BLaER1 (cell line): ENCODE results near the gene SF3A1.
A peak's percentile ranks its signal among the peaks of the same experiment; 100 is the strongest.

Experiments used
- H3K27ac ChIP-seq: shearing (Covaris generic); formaldehyde crosslinking; 2 replicates; pipeline ENCODE4 v1.8.1; 2022
- H3K27me3 ChIP-seq: shearing (Covaris generic); formaldehyde crosslinking; 2 replicates; pipeline ENCODE4 v1.8.1; 2022
- H3K36me3 ChIP-seq: shearing (Covaris generic); formaldehyde crosslinking; 2 replicates; pipeline ENCODE4 v1.8.1; 2022
- H3K4me1 ChIP-seq: shearing (Covaris generic); formaldehyde crosslinking; 2 replicates; pipeline ENCODE4 v1.8.1; 2022
- H3K4me2 ChIP-seq: shearing (Covaris generic); formaldehyde crosslinking; 2 replicates; pipeline ENCODE4 v1.8.1; 2022
- H3K4me3 ChIP-seq: shearing (Covaris generic); formaldehyde crosslinking; 2 replicates; pipeline ENCODE4 v1.8.1; 2022
- H3K9ac ChIP-seq: shearing (Covaris generic); formaldehyde crosslinking; 2 replicates; pipeline ENCODE4 v1.8.1; 2022
- H3K9me3 ChIP-seq: shearing (Covaris generic); formaldehyde crosslinking; 2 replicates; pipeline ENCODE4 v1.8.1; 2022
- H4K20me1 ChIP-seq: shearing (Covaris generic); formaldehyde crosslinking; 2 replicates; pipeline ENCODE4 v1.8.1; 2022
- Cebpa-rat ChIP-seq: shearing (Covaris generic); IDR thresholded peaks from 2 replicates; pipeline ENCODE4 v1.8.1; 2022

Gene SF3A1

GRCh38 chr22:30308518-30309230 lies 48.0 kb downstream of the SF3A1 start:
- TF ChIP-seq Cebpa-rat = no peak
- no peaks in the 10 kb centered on the region for H3K27me3 ChIP-seq
- peak overlapping the region; percentile 95 for H3K4me2 ChIP-seq
- peaks cover 94% of the 10 kb centered on the region for H3K4me1 ChIP-seq
- peak overlapping the region; percentile 93 for H3K27ac ChIP-seq
- H4K20me1 ChIP-seq = no peaks in the 10 kb centered on the region
- H3K9ac ChIP-seq = no peak overlapping the region; the same call in 1 of the 2 replicates
- H3K36me3 ChIP-seq = no peaks in the 10 kb centered on the region
- no peaks in the 10 kb centered on the region for H3K9me3 ChIP-seq
- H3K4me3 ChIP-seq = no peak overlapping the region

- H3K4me1 ChIP-seq = peaks cover 98% of the 10 kb centered on the region
- peak overlapping the region; percentile 93 for H3K27ac ChIP-seq
- H3K9ac ChIP-seq = peak overlapping the region; percentile 19; the same call in 1 of the 2 replicates
- H3K4me2 ChIP-seq = peak overlapping the region; percentile 95
- H3K4me3 ChIP-seq = no peak overlapping the region
- H3K36me3 ChIP-seq = no peaks in the 10 kb centered on the region
- no peaks in the 10 kb centered on the region for H4K20me1 ChIP-seq
- no peaks in the 10 kb centered on the region for H3K27me3 ChIP-seq
- TF ChIP-seq Cebpa-rat = no peak
- H3K9me3 ChIP-seq = no peaks in the 10 kb centered on the region
Observed at GRCh38 chr22:30308093-30308492, 48.6 kb downstream of the SF3A1 start.

GRCh38 chr22:30307041-30307574 lies 49.6 kb downstream of the SF3A1 start:
- Histone ChIP-seq H3K9me3 (no peaks in the 10 kb centered on the region), H3K9ac (peak overlapping the region; percentile 82), H3K4me2 (peak overlapping the region; percentile 95), H3K27ac (peak overlapping the region; percentile 93), H3K4me3 (peak overlapping the region; percentile 61), H3K4me1 (peaks cover 98% of the 10 kb centered on the region), H3K36me3 (no peaks in the 10 kb centered on the region), H3K27me3 (no peaks in the 10 kb centered on the region), H4K20me1 (no peaks in the 10 kb centered on the region)
- no peak for TF ChIP-seq Cebpa-rat

- Histone ChIP-seq H3K4me3 (peak overlapping the region; percentile 61), H3K4me2 (peak overlapping the region; percentile 95), H3K27me3 (no peaks in the 10 kb centered on the region), H4K20me1 (no peaks in the 10 kb centered on the region), H3K27ac (peak overlapping the region; percentile 93), H3K36me3 (no peaks in the 10 kb centered on the region), H3K4me1 (peaks cover 98% of the 10 kb centered on the region), H3K9me3 (no peaks in the 10 kb centered on the region), H3K9ac (peak overlapping the region; percentile 82)
- no peak for TF ChIP-seq Cebpa-rat
Observed at GRCh38 chr22:30306627-30307011, 50.1 kb downstream of the SF3A1 start.

- peaks cover 98% of the 10 kb centered on the region for H3K4me1 ChIP-seq
- no peak for TF ChIP-seq Cebpa-rat
- peak overlapping the region; percentile 61 for H3K4me3 ChIP-seq
- peak overlapping the region; percentile 95 for H3K4me2 ChIP-seq
- no peaks in the 10 kb centered on the region for H3K27me3 ChIP-seq
- H3K27ac ChIP-seq = peak overlapping the region; percentile 93
- no peaks in the 10 kb centered on the region for H3K9me3 ChIP-seq
- H4K20me1 ChIP-seq = no peaks in the 10 kb centered on the region
- H3K36me3 ChIP-seq = 0 out of 2 replicates have a peak, but pooled peaks cover under 1% of the 10 kb centered on the region
- peak overlapping the region; percentile 82 for H3K9ac ChIP-seq
Observed at GRCh38 chr22:30305906-30306626, 50.6 kb downstream of the SF3A1 start.

GRCh38 chr22:30305519-30305905 lies 51.2 kb downstream of the SF3A1 start:
- Histone ChIP-seq H4K20me1 (no peaks in the 10 kb centered on the region), H3K36me3 (peaks cover 6% of the 10 kb centered on the region; the same call in 1 of the 2 replicates), H3K27ac (peak overlapping the region; percentile 93), H3K9me3 (no peaks in the 10 kb centered on the region), H3K4me2 (peak overlapping the region; percentile 95), H3K4me3 (peak overlapping the region; percentile 61), H3K27me3 (no peaks in the 10 kb centered on the region), H3K9ac (peak overlapping the region; percentile 82), H3K4me1 (peaks cover 98% of the 10 kb centered on the region)
- TF ChIP-seq Cebpa-rat = no peak

GRCh38 chr22:30304495-30305244 lies 52.0 kb downstream of the SF3A1 start:
- Histone ChIP-seq H4K20me1 (no peaks in the 10 kb centered on the region), H3K9me3 (no peaks in the 10 kb centered on the region), H3K4me2 (peak overlapping the region; percentile 95), H3K4me1 (peaks cover 97% of the 10 kb centered on the region), H3K27me3 (no peaks in the 10 kb centered on the region), H3K9ac (peak overlapping the region; percentile 82), H3K27ac (peak overlapping the region; percentile 93), H3K36me3 (peaks cover 14% of the 10 kb centered on the region), H3K4me3 (peak overlapping the region; percentile 61)
- no peak for TF ChIP-seq Cebpa-rat

- no peak for TF ChIP-seq Cebpa-rat
- Histone ChIP-seq H3K27me3 (no peaks in the 10 kb centered on the region), H3K27ac (peak overlapping the region; percentile 93), H3K4me1 (peaks cover 97% of the 10 kb centered on the region), H3K9ac (peak overlapping the region; percentile 63; the same call in 1 of the 2 replicates), H3K4me3 (no peak overlapping the region), H3K9me3 (no peaks in the 10 kb centered on the region), H4K20me1 (no peaks in the 10 kb centered on the region), H3K36me3 (peaks cover 31% of the 10 kb centered on the region), H3K4me2 (peak overlapping the region; percentile 95)
Observed at GRCh38 chr22:30302810-30303138, 53.9 kb downstream of the SF3A1 start.

GRCh38 chr22:30301995-30302809 lies 54.5 kb downstream of the SF3A1 start:
- TF ChIP-seq Cebpa-rat = no peak
- no peaks in the 10 kb centered on the region for H3K9me3 ChIP-seq
- peak overlapping the region; percentile 95 for H3K4me2 ChIP-seq
- peaks cover 97% of the 10 kb centered on the region for H3K4me1 ChIP-seq
- peak overlapping the region; percentile 93 for H3K27ac ChIP-seq
- no peaks in the 10 kb centered on the region for H3K27me3 ChIP-seq
- H4K20me1 ChIP-seq = no peaks in the 10 kb centered on the region
- peak overlapping the region; percentile 63 for H3K9ac ChIP-seq
- peak overlapping the region; percentile 39 for H3K4me3 ChIP-seq
- H3K36me3 ChIP-seq = peaks cover 37% of the 10 kb centered on the region
